Activated CD4-positive, alpha-beta T cell treated with anti-CD3 and anti-CD28 coated beads, Interleukin-2, amount 50 U/mL, for 1 hour (primary cell): Measurements from ENCODE around the gene SCYGR7.
A peak's percentile ranks its signal among the peaks of the same experiment; 100 is the strongest.

ENCODE experiments used
- DNase-seq: peaks from one replicate; pipeline ENCODE4 v3.0.0-alpha.2; 2020

The SCYGR7 gene

GRCh38 chr2:227759411-227760118 lies 31.4 kb downstream of the SCYGR7 start:
- no peak for DNase-seq

GRCh38 chr2:227761740-227762476 lies 33.8 kb downstream of the SCYGR7 start:
- DNase-seq = no peak

GRCh38 chr2:227765788-227766372 lies 37.7 kb downstream of the SCYGR7 start:
- no peak for DNase-seq

- peak; percentile 55 for DNase-seq
Observed at GRCh38 chr2:227766373-227766883, 38.3 kb downstream of the SCYGR7 start.

- no peak for DNase-seq
Observed at GRCh38 chr2:227767830-227768229, 39.7 kb downstream of the SCYGR7 start.

- no peak for DNase-seq
Observed at GRCh38 chr2:227772197-227772661, 44.1 kb downstream of the SCYGR7 start.

- no peak for DNase-seq
Observed at GRCh38 chr2:227772932-227773331, 44.8 kb downstream of the SCYGR7 start.

GRCh38 chr2:227774011-227774624 lies 46.0 kb downstream of the SCYGR7 start:
- no peak for DNase-seq

GRCh38 chr2:227774895-227775842 lies 47.0 kb downstream of the SCYGR7 start:
- DNase-seq = no peak
